GM19467 (cell line): ENCODE results near the gene STK24.
"Not testable (repeated sequence)": the region's sequence is repeated elsewhere in the genome, so short reads cannot be mapped to it uniquely, and the experiment has no call there.

Source experiments
- ATAC-seq: cut with Tn5 transposase; IDR thresholded peaks from one replicate; pipeline ENCODE4 v1.9.1; 2021; ENCODE audit warnings: mild to moderate bottlenecking, moderate library complexity; ENCODE audit not compliant: unreplicated experiment

The STK24 gene

DNA sequence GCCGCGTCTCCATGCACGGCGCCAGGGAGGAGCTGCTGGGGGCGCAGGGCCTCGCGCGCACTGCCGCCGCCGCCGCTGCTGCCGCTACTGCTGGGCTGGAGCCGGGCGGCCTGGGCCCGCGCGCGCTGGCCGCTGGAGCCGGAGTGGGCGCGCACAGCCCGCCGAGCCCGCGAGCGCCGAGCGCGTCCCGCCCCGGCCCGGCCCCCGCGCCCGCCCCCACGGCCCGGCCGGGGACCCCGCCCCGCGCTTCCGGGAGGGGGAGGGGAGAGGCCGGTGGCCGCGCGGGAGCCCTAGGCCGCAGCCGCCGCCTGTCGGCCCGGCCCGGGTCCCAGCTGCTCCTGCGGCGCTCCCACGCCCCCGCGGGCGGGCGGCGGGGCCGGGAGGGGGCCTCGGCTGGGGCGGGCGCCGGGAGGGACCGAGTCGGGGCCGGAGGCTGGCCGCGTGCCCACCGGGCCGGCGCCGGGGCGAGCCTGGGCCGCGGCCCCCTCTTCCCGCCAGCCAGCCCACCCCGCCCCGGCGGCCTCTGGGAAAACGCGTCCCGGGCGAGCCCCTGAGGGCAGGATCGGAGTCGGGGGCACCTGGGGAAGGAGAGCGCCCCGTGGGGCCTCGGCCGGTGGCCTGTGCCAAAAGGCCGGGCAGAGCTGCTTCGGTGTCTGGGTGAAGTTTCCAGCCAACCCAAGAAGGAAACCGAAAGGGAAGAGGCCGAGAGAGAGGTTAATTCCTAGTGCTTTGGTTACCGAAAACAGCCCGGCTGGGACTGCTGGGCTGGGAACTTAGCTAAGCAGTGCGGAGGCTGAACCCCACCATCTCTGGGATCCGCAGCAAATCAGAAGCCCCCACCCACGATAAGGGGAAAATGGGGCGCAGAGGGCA, at the start of gene STK24:
STK24 (minus strand) TSS at position 145 of the 873 bp plus-strand sequence. CDS start 321 bp downstream, outside the sequence.
- peak; percentile 46 for ATAC-seq

DNA sequence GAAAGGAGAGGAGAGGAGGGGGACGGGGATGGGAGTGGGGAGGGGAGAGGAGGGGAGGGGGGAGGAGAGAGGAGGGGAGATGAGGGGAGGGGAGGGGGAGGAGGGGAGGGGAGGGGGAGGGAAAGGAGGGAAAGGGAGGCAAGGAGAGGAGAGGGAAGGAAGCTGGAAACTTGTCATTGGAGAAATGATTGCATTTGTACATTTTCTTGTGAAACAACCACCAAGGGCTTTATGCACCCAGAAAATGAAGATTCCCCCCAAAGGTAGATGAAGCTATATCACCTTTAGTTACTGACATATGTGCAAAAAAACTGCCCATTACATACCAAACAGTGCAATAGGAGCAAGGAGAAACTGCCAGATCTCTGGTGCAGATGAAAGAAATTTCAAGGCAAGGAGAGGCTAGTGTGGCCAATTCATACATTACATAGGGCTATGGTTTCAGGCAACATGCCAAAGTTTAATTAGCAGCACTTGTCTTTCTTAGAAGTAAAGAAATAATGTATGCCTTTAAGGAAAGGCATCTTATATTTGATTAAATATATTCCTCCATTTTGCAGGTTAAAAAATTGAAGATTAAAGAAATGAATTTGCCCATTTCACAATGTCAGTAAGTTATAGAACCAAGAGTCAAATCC, 49.5 kb upstream of the STK24 start:
- ATAC-seq, result no peak

DNA sequence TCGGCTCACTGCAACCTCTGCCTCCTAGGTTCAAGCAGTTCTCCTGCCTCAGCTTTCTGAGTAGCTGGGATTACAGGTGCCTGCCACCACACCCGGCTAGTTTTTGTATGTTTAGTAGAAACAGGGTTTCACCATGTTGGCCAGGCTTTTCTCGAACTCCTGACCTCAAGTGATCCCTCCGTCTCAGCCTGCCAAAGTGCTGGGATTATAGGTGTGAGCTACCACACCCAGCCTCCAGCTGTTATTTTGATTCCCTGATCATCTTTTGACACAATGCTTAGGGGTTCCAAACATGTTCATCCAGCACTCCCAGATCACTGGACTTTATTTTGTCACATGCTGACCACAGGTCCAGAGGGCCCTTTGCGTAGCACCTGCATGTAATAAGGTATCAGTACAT, 47.7 kb upstream of the STK24 start:
- ATAC-seq, result not testable (repeated sequence)

- no peak for ATAC-seq
Observed at GRCh38 chr13:98622931-98623331, 46.0 kb upstream of the STK24 start.

DNA sequence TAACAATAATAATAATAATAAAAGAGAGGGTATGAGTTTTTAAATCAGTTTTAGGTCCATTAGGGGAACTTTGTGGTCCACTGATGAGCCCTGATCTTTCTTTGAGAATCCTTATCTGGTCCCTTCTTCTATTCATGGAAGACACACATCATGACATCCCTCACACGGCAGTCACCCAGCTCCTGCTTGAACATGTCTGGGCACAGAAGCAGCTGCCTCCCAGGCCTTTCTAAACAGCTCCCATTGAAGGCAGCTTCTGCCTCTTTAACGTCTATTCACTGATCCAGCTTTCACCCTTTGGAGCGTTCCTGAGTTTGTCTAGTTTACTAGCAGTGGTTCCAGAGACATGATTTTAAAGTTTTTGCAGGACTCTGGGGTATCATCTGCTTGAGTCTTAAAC, 42.6 kb upstream of the STK24 start:
- no peak for ATAC-seq

- ATAC-seq, result not testable (repeated sequence)
Observed at GRCh38 chr13:98615595-98615994, 38.7 kb upstream of the STK24 start.

- ATAC-seq, result no peak
Observed at GRCh38 chr13:98613591-98613990, 36.7 kb upstream of the STK24 start.

- no peak for ATAC-seq
Observed at GRCh38 chr13:98609756-98610155, 32.8 kb upstream of the STK24 start.

- ATAC-seq, result no peak
Observed at GRCh38 chr13:98606296-98606695, 29.4 kb upstream of the STK24 start.

GRCh38 chr13:98599502-98600328, 22.8 kb upstream of the STK24 start:
- ATAC-seq, result no peak

DNA sequence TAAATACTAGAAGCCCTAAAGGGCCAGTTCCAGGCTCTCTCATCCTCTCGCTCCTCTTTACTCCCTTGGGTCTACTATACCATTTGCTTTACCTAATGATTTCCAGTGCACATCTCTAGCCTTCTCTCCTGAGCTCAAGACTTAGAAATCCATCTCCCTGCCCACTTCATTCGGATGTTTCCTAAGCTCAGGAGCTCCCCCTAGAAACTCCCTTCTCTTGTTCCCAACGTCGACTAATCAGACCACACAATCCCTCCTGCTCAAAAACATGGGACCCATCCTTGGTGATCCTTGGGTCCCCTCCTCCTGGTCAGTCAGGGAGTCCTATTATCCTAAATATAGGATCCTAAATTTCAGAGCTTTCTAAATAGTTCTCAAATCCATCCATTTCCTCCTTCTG, 21.1 kb upstream of the STK24 start:
- no peak for ATAC-seq

DNA sequence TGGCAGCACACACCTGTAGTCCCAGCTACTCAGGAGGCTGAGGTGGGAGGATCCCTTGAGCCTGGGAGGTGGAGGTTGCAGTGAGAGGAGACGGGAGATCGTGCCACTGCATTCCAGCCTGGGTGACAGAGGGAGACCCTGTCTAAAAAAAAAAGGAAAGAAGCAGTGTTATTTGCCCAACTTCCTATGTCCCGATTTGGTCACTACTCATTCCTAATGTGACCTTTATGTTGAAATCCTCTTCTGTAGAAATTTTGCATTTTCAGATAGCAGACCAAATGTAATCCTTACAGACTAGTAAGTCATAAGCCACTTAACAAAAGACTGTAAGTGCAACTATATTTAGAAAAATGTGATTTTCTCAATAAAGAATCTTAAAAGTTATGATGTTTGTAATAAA, 18.2 kb upstream of the STK24 start:
- ATAC-seq, result no peak

DNA sequence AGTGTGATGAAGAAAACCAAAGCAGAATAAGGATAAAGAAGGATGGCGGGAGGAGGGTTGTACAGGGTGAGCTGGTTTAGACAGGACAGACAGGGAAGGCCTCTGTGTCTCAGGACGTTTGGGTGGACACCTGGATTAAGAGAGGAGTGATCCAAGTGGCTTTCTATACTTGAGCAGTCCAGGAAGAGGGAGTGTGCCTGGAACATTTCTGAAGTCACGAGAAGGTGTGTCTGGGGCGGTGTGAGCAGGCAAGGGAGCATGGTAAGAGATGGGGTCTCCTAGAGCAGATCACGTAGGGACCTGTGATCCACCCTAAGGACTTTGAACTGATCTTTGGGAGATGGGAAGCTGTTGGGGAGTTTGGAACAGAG, 15.4 kb upstream of the STK24 start:
- no peak for ATAC-seq

DNA sequence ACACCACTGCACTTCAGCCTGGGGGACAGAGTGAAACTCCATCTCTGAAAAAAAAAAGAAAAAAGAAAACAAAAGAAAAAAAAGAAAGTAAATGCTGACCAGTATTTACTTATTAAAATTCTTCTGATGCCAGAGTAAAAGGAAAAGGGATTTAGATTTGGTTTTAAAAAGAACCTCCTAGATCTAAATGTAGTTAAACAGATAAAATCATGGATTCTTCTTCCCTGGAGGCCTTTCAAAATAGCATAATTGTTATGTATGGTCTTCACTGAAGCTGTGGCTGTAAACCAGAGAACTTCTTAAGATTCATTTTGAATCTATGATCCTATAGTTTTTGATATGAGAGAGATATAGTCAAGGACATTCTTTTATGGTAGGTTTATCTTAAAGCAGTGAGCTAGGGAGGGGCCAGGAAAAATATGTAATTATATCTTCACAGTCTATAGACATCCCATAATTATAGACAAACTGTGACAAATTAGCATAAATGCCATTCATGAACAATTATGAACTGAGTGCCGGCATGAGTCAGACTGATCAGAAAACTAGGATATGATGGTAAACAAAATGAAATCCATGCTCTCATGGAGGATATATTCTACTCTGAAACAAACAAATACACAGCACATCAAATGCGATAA, 14.9 kb upstream of the STK24 start:
- ATAC-seq, result no peak

- ATAC-seq, result not testable (repeated sequence)
Observed at GRCh38 chr13:98590471-98590870, 13.6 kb upstream of the STK24 start.

DNA sequence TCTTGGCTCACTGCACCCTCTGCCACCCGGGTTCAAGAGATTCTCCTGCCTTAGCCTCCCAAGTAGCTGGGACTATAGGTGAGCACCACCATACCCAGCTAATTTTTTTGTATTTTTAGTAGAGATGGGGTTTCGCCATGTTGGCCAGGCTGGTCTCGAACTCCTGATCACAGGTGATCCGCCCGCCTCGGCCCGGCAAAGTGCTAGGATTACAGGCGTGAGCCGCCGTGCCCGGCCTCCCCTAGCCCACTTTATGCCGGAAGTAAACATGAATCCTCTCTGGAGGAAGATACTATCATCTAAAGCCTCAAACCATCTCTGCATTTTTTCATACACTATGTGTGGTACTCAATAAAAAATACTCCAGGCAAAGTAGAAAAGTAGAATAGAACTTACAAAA, 12.6 kb upstream of the STK24 start:
- ATAC-seq, result not testable (repeated sequence)

DNA sequence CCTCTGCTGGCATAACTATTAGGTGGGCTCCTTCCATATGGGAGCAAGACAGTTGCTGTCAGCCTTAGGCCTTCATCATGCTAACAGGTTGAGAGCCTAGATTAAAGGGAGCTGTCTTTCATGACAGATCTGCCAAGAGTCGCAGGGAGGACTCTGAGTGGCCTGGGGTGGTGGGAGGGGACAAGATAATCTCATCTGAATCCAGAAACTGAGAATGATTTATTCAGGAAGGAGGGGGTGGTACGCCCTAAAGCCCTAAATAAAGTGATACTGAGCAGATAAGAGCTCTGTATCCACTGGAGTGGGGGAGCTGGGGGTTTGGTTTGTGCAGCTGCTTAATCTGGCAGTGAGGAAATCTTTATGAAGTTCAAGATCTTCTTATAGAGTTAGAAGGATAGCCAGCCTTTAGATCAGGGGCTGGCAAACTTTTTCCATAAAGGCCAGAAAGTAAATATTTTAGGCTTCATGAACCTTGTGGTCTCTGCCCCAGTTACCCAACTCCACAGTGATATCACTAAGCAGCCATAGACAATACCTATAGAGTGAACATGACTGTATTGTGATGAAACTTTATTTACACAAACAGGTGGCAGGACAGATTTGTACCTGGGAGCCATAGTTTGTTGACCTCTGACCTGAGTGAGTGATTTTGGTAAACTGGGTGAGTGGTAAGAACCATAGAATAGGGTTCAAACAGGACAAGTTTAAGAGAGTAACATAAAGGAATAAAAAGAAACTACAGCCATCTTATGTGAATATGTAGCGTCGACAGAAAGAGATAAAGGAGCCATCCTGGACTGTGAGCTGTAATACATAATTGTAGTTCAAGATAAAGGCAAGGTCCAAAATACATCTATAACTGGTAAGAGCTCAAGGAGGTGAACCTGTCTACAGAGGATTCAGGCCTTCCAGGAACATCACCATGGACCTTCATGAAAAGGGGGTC, 9.8 kb upstream of the STK24 start:
- ATAC-seq, result no peak

DNA sequence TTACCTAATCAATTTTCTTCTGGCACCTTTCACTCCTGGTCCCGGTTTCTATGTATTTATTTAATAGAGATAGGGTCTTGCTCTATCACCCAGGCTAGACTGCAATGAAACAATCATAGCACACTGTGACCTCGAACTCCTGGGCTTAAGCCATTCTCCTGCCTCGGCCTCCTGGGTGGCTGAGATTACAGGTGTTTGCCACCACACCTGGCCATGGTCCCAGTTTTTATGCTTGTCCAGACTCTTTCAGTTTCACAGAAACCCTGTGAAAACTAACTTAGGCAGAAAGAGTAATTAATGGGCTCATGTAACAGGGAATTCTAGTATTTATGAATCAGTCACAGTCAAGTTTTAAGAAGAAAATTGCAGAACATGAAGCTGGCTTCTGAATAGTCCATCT, 9.0 kb upstream of the STK24 start:
- ATAC-seq, result no peak

GRCh38 chr13:98585398-98585754, 8.5 kb upstream of the STK24 start:
- ATAC-seq, result no peak
